HepG2 (cell line): ENCODE results near the gene MRPL28. TPM values are rescaled to one million over a fixed set of nuclear protein-coding genes. Genes with fewer than 3 reads are reported as not detected.

Experiments
- ELF1 ChIP-seq: sonication (generic); formaldehyde crosslinking; IDR thresholded peaks from 2 replicates; pipeline ENCODE4 v1.4.0; 2020; ENCODE audit warnings: missing genetic modification reagents
- FOSL2 ChIP-seq: sonication (generic); formaldehyde crosslinking; IDR thresholded peaks from 2 replicates; pipeline ENCODE4 v1.4.0; 2020; ENCODE audit warnings: missing genetic modification reagents
- HDAC1 ChIP-seq: sonication (generic); formaldehyde crosslinking; IDR thresholded peaks from 2 replicates; pipeline ENCODE4 v1.5.1; 2020; ENCODE audit warnings: mild to moderate bottlenecking, missing genetic modification reagents
- HHEX ChIP-seq: IDR thresholded peaks from 2 replicates; pipeline ENCODE4 v1.6.1; 2016; ENCODE audit warnings: control low read depth
- KDM4B ChIP-seq: sonication (generic); formaldehyde crosslinking; IDR thresholded peaks from 2 replicates; pipeline ENCODE4 v1.4.0; 2020; ENCODE audit warnings: missing genetic modification reagents
- KDM5B ChIP-seq: sonication (generic); formaldehyde crosslinking; IDR thresholded peaks from 2 replicates; pipeline ENCODE4 v1.4.0; 2020; ENCODE audit warnings: missing genetic modification reagents, mild to moderate bottlenecking, borderline replicate concordance
- NR2F2 ChIP-seq: IDR thresholded peaks from 2 replicates; pipeline ENCODE4 v1.6.1; 2012; ENCODE audit warnings: low read depth, inconsistent platforms, borderline replicate concordance
- PAWR ChIP-seq: sonication (generic); formaldehyde crosslinking; IDR thresholded peaks from 2 replicates; pipeline ENCODE4 v1.4.0; 2020; ENCODE audit warnings: missing genetic modification reagents, mild to moderate bottlenecking, borderline replicate concordance
- PCBP2 ChIP-seq: fragments of 200-400 bp; formaldehyde crosslinking; optimal IDR thresholded peaks from 2 replicates; pipeline ENCODE3; 2018; ENCODE audit warnings: low read length, low read depth; ENCODE audit not compliant: poor library complexity, severe bottlenecking
- RXRB ChIP-seq: IDR thresholded peaks from 2 replicates; pipeline ENCODE4 v1.6.1; 2016; ENCODE audit warnings: borderline replicate concordance, missing genetic modification reagents, missing compliant biosample characterization
- SAFB2 ChIP-seq: sonication (generic); formaldehyde crosslinking; IDR thresholded peaks from 2 replicates; pipeline ENCODE4 v1.5.1; 2020; ENCODE audit warnings: missing genetic modification reagents, low read depth, mild to moderate bottlenecking, borderline replicate concordance
- SALL1 ChIP-seq: sonication (generic); formaldehyde crosslinking; IDR thresholded peaks from 2 replicates; pipeline ENCODE4 v1.8.0; 2022; ENCODE audit warnings: mild to moderate bottlenecking, missing genetic modification reagents
- STAT5B ChIP-seq: sonication (generic); formaldehyde crosslinking; IDR thresholded peaks from 2 replicates; pipeline ENCODE4 v1.4.0; 2020; ENCODE audit warnings: missing genetic modification reagents
- SUZ12 ChIP-seq: fragments of 150-350 bp; IDR thresholded peaks from 2 replicates; pipeline ENCODE4 v1.6.1; 2014; ENCODE audit warnings: low read depth, low read length
- TAF1 ChIP-seq: sonication (generic); formaldehyde crosslinking; IDR thresholded peaks from 2 replicates; pipeline ENCODE4 v1.4.0; 2020; ENCODE audit warnings: missing genetic modification reagents
- TGIF2 ChIP-seq: IDR thresholded peaks from 2 replicates; pipeline ENCODE4 v1.6.1; 2016; ENCODE audit warnings: control low read depth, missing compliant biosample characterization
- ZNF343 ChIP-seq: sonication (generic); formaldehyde crosslinking; IDR thresholded peaks from 2 replicates; pipeline ENCODE4 v1.4.0; 2020; ENCODE audit warnings: mild to moderate bottlenecking, missing genetic modification reagents
- ZNF562 ChIP-seq: sonication (generic); formaldehyde crosslinking; IDR thresholded peaks from 2 replicates; pipeline ENCODE4 v1.8.0; 2022; ENCODE audit warnings: missing genetic modification reagents, borderline replicate concordance
- polyA plus RNA-seq, 8 experiments: library from polyadenylated mRNA; depleted of rRNA in 3 of 8; stranded (reverse) in 7 of 8; unstranded in 1 of 8; fragments of >200 nt; fragmentation: Illumina TruSeq in 4 of 8; extraction: Trizol in 4 of 8; gene quantifications; 2 replicates each; pipeline versions ENCODE4 v1.2.1 to v1.2.3, GENCODE V29; 2011 to 2016; ENCODE audit warnings: low read depth in 4 of 8, missing spikeins in 1 of 8, mixed read lengths in 1 of 8; ENCODE audit not compliant: insufficient read depth in 1 of 8
- total RNA-seq, 5 experiments: library from RNA; depleted of rRNA; stranded (reverse); fragments of >200 nt; fragmentation: Illumina TruSeq; extraction: Trizol; gene quantifications; 2 replicates each; pipeline ENCODE4 v1.2.3, GENCODE V29; 2016; ENCODE audit warnings: low read depth in 1 of 5
- TF ChIP-seq, protein P1 (sequence below): sonication (generic); formaldehyde crosslinking; IDR thresholded peaks from 2 replicates; pipeline ENCODE4 v1.4.0; 2020; ENCODE audit warnings: missing genetic modification reagents, borderline replicate concordance
- TF ChIP-seq, protein P2 (sequence below): sonication (generic); formaldehyde crosslinking; IDR thresholded peaks from 2 replicates; pipeline ENCODE4 v1.5.1; 2020; ENCODE audit warnings: missing genetic modification reagents, mild to moderate bottlenecking, borderline replicate concordance
- TF ChIP-seq, protein P3 (sequence below): sonication (generic); formaldehyde crosslinking; IDR thresholded peaks from 2 replicates; pipeline ENCODE4 v1.4.0; 2020; ENCODE audit warnings: missing genetic modification reagents
- TF ChIP-seq, protein P4 (sequence below): sonication (generic); formaldehyde crosslinking; IDR thresholded peaks from 2 replicates; pipeline ENCODE4 v1.8.0; 2022; ENCODE audit warnings: low read depth, missing genetic modification reagents
- TF ChIP-seq, protein P5 (sequence below): sonication (generic); formaldehyde crosslinking; IDR thresholded peaks from 2 replicates; pipeline ENCODE4 v1.5.1; 2020; ENCODE audit warnings: missing genetic modification reagents, mild to moderate bottlenecking, borderline replicate concordance

Gene MRPL28
- total and polyA plus RNA-seq, 2 of the 13 experiments (the other 11 are each of a cell fraction or from before 2014, with no cell fraction given) = 114 to 135 TPM

DNA sequence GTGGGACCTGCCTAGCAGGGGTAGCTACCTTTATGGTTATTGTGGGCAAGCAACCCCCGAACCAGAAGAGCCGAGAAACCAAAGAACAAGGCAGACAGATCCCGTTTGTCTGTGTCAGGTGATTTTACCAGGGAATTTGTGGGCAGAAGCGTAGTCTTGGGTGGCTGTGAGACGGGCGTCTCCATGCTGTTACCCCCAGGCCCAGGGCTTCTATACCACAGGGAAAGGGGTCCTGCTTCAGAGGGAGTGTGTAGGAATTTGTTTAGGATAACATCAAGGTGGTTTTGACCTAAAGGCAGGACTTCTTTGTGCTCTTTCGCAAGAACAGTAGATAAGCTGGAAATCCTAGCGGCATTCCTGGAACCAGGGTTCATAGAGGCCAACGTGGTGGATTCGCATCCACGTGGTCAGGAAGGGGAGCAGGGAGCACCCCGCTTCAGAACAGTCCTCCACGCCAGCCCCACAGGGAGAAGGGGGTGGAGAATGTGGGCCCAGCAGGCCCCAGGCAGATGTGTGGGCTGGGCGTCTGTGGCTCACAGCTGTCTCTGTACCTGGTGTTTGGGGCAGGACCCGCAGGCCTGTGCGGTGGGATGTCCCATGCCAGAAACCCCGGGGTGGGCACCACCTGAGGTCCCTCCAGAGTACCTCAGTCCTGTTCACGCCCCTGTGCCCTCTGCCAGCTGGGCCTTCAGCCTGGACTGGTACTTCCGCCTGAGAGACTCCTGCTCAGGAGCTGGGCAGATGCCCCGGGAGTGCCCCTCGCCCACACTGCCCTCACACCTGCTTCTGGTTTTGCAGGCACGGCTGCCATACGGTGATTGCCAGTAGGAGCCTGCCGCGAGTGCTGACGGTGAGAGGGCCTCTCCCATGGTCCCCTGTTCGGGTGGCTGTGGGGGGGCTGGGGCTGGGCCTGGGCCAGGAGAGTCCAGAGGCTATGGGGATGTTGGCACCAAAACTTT lies 35.5 kb upstream of the MRPL28 start (continued):
- TF ChIP-seq, protein P1, sequence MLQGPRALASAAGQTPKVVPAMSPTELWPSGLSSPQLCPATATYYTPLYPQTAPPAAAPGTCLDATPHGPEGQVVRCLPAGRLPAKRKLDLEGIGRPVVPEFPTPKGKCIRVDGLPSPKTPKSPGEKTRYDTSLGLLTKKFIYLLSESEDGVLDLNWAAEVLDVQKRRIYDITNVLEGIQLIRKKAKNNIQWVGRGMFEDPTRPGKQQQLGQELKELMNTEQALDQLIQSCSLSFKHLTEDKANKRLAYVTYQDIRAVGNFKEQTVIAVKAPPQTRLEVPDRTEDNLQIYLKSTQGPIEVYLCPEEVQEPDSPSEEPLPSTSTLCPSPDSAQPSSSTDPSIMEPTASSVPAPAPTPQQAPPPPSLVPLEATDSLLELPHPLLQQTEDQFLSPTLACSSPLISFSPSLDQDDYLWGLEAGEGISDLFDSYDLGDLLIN (CRISPR knock-in tag) = no peak
- TF ChIP-seq ZNF562 (CRISPR knock-in tag) (no peak), SUZ12 (no peak), TGIF2 (peak; percentile 88), HHEX (no peak), FOSL2 (CRISPR knock-in tag) (peak; percentile 83), ZNF343 (CRISPR knock-in tag) (peak; percentile 69; the same call in 1 of the 2 replicates), HDAC1 (CRISPR knock-in tag) (peak; percentile 95), SALL1 (CRISPR knock-in tag) (peak; percentile 90), SAFB2 (CRISPR knock-in tag) (0 out of 2 replicates have a peak, but pooled peaks have one; percentile 72), NR2F2 (peak; percentile 89), KDM5B (0 out of 2 replicates have a peak, but pooled peaks have one; percentile 32), RXRB (peak; percentile 95), KDM4B (CRISPR knock-in tag) (peak; percentile 92), TAF1 (CRISPR knock-in tag) (peak; percentile 59), PCBP2 (no peak), ELF1 (CRISPR knock-in tag) (peak; percentile 71), PAWR (CRISPR knock-in tag) (peak; percentile 87; the same call in 1 of the 2 replicates), STAT5B (no peak)
- TF ChIP-seq, protein P2, sequence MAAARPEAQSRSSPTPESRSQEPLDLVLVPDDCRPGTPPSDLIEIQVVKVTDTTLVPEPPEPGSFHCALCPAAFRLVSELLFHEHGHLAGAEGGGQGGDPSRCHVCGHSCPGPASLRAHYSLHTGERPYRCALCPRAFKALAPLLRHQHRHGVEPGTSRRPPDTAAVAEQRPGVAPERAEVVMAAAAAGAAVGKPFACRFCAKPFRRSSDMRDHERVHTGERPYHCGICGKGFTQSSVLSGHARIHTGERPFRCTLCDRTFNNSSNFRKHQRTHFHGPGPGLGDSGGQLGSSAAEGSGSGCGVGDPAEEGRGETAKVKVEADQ (CRISPR knock-in tag) = no peak
- TF ChIP-seq, protein P3, sequence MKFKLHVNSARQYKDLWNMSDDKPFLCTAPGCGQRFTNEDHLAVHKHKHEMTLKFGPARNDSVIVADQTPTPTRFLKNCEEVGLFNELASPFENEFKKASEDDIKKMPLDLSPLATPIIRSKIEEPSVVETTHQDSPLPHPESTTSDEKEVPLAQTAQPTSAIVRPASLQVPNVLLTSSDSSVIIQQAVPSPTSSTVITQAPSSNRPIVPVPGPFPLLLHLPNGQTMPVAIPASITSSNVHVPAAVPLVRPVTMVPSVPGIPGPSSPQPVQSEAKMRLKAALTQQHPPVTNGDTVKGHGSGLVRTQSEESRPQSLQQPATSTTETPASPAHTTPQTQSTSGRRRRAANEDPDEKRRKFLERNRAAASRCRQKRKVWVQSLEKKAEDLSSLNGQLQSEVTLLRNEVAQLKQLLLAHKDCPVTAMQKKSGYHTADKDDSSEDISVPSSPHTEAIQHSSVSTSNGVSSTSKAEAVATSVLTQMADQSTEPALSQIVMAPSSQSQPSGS = peak; percentile 73; the same call in 1 of the 2 replicates
- TF ChIP-seq, protein P4, sequence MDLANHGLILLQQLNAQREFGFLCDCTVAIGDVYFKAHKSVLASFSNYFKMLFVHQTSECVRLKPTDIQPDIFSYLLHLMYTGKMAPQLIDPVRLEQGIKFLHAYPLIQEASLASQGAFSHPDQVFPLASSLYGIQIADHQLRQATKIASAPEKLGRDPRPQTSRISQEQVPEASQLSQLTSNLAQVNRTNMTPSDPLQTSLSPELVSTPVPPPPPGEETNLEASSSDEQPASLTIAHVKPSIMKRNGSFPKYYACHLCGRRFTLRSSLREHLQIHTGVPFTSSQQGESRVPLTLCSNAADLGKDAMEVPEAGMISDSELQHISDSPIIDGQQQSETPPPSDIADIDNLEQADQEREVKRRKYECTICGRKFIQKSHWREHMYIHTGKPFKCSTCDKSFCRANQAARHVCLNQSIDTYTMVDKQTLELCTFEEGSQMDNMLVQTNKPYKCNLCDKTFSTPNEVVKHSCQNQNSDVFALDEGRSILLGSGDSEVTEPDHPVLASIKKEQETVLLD = no peak
- TF ChIP-seq, protein P5, sequence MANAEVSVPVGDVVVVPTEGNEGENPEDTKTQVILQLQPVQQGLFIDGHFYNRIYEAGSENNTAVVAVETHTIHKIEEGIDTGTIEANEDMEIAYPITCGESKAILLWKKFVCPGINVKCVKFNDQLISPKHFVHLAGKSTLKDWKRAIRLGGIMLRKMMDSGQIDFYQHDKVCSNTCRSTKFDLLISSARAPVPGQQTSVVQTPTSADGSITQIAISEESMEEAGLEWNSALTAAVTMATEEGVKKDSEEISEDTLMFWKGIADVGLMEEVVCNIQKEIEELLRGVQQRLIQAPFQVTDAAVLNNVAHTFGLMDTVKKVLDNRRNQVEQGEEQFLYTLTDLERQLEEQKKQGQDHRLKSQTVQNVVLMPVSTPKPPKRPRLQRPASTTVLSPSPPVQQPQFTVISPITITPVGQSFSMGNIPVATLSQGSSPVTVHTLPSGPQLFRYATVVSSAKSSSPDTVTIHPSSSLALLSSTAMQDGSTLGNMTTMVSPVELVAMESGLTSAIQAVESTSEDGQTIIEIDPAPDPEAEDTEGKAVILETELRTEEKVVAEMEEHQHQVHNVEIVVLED (CRISPR knock-in tag) = peak; percentile 49; the same call in 1 of the 2 replicates
